Liver (tissue), 9 donors: ENCODE results near the gene MOB1A. TPM values are rescaled to one million over a fixed set of nuclear protein-coding genes. Genes with fewer than 3 reads are reported as not detected.

Experiments used
- DNase-seq: peaks from one replicate; pipeline ENCODE4 v3.0.0-alpha.2; 2017; ENCODE audit warnings: low spot score
- H3K27ac ChIP-seq, 2 donors: one replicate each; pipeline ENCODE4 v1.7.0; 2013; ENCODE audit warnings: inconsistent platforms in 2 of 2, low read length in 2 of 2, control low read depth in 1 of 2, low read depth in 1 of 2, mild to moderate bottlenecking in 1 of 2
- H3K27me3 ChIP-seq, 4 donors: one replicate each; pipeline versions ENCODE4 v1.6.1 to v1.7.0; 2013; ENCODE audit warnings: low read length in 3 of 4, inconsistent platforms in 1 of 4, mild to moderate bottlenecking in 1 of 4, moderate library complexity in 1 of 4; ENCODE audit not compliant: control insufficient read depth in 4 of 4, insufficient read depth in 4 of 4
- H3K36me3 ChIP-seq, 4 donors: one replicate each; pipeline versions ENCODE4 v1.6.1 to v1.7.0; 2013; ENCODE audit warnings: low read length in 3 of 4, mild to moderate bottlenecking in 3 of 4, low read depth in 1 of 4, moderate library complexity in 1 of 4; ENCODE audit not compliant: control insufficient read depth in 4 of 4, insufficient read depth in 3 of 4
- H3K4me1 ChIP-seq, 4 donors: one replicate each; pipeline versions ENCODE4 v1.6.1 to v1.7.0; 2013; ENCODE audit warnings: low read length in 3 of 4, mild to moderate bottlenecking in 3 of 4, moderate library complexity in 1 of 4; ENCODE audit not compliant: control insufficient read depth in 4 of 4, insufficient read depth in 4 of 4
- H3K4me3 ChIP-seq, 3 donors: one replicate each; pipeline versions ENCODE4 v1.6.1 to v1.7.0; 2013; ENCODE audit warnings: low read length in 3 of 3, control low read depth in 1 of 3, low read depth in 1 of 3, mild to moderate bottlenecking in 1 of 3
- H3K9ac ChIP-seq, 2 donors: one replicate each; pipeline ENCODE4 v1.7.0; 2013; ENCODE audit warnings: low read length in 2 of 2, mild to moderate bottlenecking in 2 of 2, moderate library complexity in 2 of 2, control low read depth in 1 of 2, low read depth in 1 of 2
- H3K9me3 ChIP-seq, 4 donors: one replicate each; pipeline versions ENCODE4 v1.6.1 to v1.7.0; 2013; ENCODE audit warnings: low read length in 3 of 4; ENCODE audit not compliant: control insufficient read depth in 4 of 4
- EGR1 ChIP-seq, 2 donors: IDR thresholded peaks; 2 replicates each; pipeline ENCODE4 v1.6.1; 2016 to 2018; ENCODE audit warnings: antibody characterized with exemption in 2 of 2, low read depth in 2 of 2
- FOXA1 ChIP-seq: IDR thresholded peaks from 2 replicates; pipeline ENCODE4 v1.6.1; 2016; ENCODE audit warnings: antibody characterized with exemption
- FOXA2 ChIP-seq: IDR thresholded peaks from 2 replicates; pipeline ENCODE4 v1.6.1; 2016; ENCODE audit warnings: antibody characterized with exemption
- GABPA ChIP-seq, 2 donors: IDR thresholded peaks in 1 of 2; conservative IDR thresholded peaks in 1 of 2; 2 replicates each; pipeline ENCODE4 v1.6.1; 2016; ENCODE audit warnings: antibody characterized with exemption in 2 of 2, mild to moderate bottlenecking in 1 of 2, moderate library complexity in 1 of 2
- HNF4A ChIP-seq, 2 donors: conservative IDR thresholded peaks; 2 replicates each; pipeline ENCODE4 v1.6.1; 2016; ENCODE audit warnings: antibody characterized with exemption in 2 of 2, mild to moderate bottlenecking in 2 of 2
- HNF4G ChIP-seq: IDR thresholded peaks from 2 replicates; pipeline ENCODE4 v1.6.1; 2016; ENCODE audit warnings: antibody characterized with exemption
- JUND ChIP-seq, 2 donors: IDR thresholded peaks; 2 replicates each; pipeline ENCODE4 v1.6.1; 2016; ENCODE audit warnings: antibody characterized with exemption in 2 of 2
- NR2F2 ChIP-seq: IDR thresholded peaks from 2 replicates; pipeline ENCODE4 v1.6.1; 2016; ENCODE audit warnings: antibody characterized with exemption
- RAD21 ChIP-seq, 2 donors: IDR thresholded peaks; 2 replicates each; pipeline ENCODE4 v1.6.1; 2016; ENCODE audit warnings: antibody characterized with exemption in 2 of 2, mild to moderate bottlenecking in 2 of 2
- RXRA ChIP-seq, 2 donors: IDR thresholded peaks; 2 replicates each; pipeline ENCODE4 v1.6.1; 2017 to 2018; ENCODE audit warnings: antibody characterized with exemption in 2 of 2, mild to moderate bottlenecking in 1 of 2
- SP1 ChIP-seq: IDR thresholded peaks from 2 replicates; pipeline ENCODE4 v1.6.1; 2018; ENCODE audit warnings: antibody characterized with exemption, mild to moderate bottlenecking
- TAF1 ChIP-seq: conservative IDR thresholded peaks from 2 replicates; pipeline ENCODE4 v1.6.1; 2016; ENCODE audit warnings: antibody characterized with exemption, mild to moderate bottlenecking
- YY1 ChIP-seq: IDR thresholded peaks from 2 replicates; pipeline ENCODE4 v1.6.1; 2016; ENCODE audit warnings: antibody characterized with exemption, mild to moderate bottlenecking
- ZBTB33 ChIP-seq: IDR thresholded peaks from 2 replicates; pipeline ENCODE4 v1.6.1; 2016; ENCODE audit warnings: antibody characterized with exemption
- WGBS: extraction: QIAGEN DNeasy Blood & Tissue Kit; methylation state at CpG from one replicate; pipeline ENCODE4 v1.1.7; 2013; 5-methylcytosine and 5-hydroxymethylcytosine counted together
- polyA plus RNA-seq, 2 donors: library from polyadenylated mRNA; stranded (reverse) in 1 of 2; unstranded in 1 of 2; fragments of 200-250 nt in 1 of 2; fragments of >200 nt in 1 of 2; fragmentation: Nextera tagmentation in 1 of 2; extraction: Ambion mirVana in 1 of 2; gene quantifications; one replicate each; pipeline versions ENCODE4 v1.2.1 to v1.2.3, GENCODE V29; 2013 to 2015
- total RNA-seq, 2 donors: library from RNA; depleted of rRNA; stranded (reverse); fragments of >200 nt; gene quantifications; one replicate each; pipeline ENCODE4 v1.2.3, GENCODE V29; 2014
- TF ChIP-seq, protein P1 (sequence below): IDR thresholded peaks from 2 replicates; pipeline ENCODE4 v1.6.1; 2016; ENCODE audit warnings: antibody characterized with exemption
- TF ChIP-seq, protein P2 (sequence below): fragments of 150-350 bp; IDR thresholded peaks from 2 replicates; pipeline ENCODE4 v1.5.1; 2017; ENCODE audit warnings: improper control_type of control experiment, low read depth, low read length; ENCODE audit not compliant: missing input control
- TF ChIP-seq, protein P3 (sequence below): IDR thresholded peaks from 2 replicates; pipeline ENCODE4 v1.6.1; 2016; ENCODE audit warnings: antibody characterized with exemption, mild to moderate bottlenecking
- TF ChIP-seq, protein P4 (sequence below): IDR thresholded peaks from 2 replicates; pipeline ENCODE4 v1.6.1; 2016; ENCODE audit warnings: antibody characterized with exemption
- donor health status: healthy.
- donor health status: healthy.
- donor health status: healthy.
- donor health status: healthy.
- donor health status: healthy.

The MOB1A gene
- total and polyA plus RNA-seq, 4 donors, result 15.5 to 44.7 (median 23.0) TPM

- TF ChIP-seq RAD21 (IDR thresholded peaks at IDR 0.05) (peak in 1 of 2 donors; percentile 48), GABPA (IDR thresholded peaks at IDR 0.05 in 1 of 2, conservative IDR thresholded peaks at IDR 0.05 in 1 of 2) (peak; percentile 64 to 90), JUND (IDR thresholded peaks at IDR 0.05) (peak in 1 of 2 donors; percentile 52), HNF4A (conservative IDR thresholded peaks at IDR 0.05) (no peak), YY1 (peak; percentile 97), TAF1 (no peak), SP1 (no peak), HNF4G (no peak), RXRA (IDR thresholded peaks at IDR 0.05) (peak in 1 of 2 donors; percentile 5), FOXA2 (no peak), FOXA1 (no peak), EGR1 (IDR thresholded peaks at IDR 0.05; ENCODE audit: low read depth in 2 of 2) (no peak), ZBTB33 (no peak), NR2F2 (peak; percentile 6)
- TF ChIP-seq, protein P1, sequence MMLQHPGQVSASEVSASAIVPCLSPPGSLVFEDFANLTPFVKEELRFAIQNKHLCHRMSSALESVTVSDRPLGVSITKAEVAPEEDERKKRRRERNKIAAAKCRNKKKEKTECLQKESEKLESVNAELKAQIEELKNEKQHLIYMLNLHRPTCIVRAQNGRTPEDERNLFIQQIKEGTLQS, result no peak
- TF ChIP-seq, protein P2, sequence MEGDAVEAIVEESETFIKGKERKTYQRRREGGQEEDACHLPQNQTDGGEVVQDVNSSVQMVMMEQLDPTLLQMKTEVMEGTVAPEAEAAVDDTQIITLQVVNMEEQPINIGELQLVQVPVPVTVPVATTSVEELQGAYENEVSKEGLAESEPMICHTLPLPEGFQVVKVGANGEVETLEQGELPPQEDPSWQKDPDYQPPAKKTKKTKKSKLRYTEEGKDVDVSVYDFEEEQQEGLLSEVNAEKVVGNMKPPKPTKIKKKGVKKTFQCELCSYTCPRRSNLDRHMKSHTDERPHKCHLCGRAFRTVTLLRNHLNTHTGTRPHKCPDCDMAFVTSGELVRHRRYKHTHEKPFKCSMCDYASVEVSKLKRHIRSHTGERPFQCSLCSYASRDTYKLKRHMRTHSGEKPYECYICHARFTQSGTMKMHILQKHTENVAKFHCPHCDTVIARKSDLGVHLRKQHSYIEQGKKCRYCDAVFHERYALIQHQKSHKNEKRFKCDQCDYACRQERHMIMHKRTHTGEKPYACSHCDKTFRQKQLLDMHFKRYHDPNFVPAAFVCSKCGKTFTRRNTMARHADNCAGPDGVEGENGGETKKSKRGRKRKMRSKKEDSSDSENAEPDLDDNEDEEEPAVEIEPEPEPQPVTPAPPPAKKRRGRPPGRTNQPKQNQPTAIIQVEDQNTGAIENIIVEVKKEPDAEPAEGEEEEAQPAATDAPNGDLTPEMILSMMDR, result peak; percentile 29
- TF ChIP-seq, protein P3, sequence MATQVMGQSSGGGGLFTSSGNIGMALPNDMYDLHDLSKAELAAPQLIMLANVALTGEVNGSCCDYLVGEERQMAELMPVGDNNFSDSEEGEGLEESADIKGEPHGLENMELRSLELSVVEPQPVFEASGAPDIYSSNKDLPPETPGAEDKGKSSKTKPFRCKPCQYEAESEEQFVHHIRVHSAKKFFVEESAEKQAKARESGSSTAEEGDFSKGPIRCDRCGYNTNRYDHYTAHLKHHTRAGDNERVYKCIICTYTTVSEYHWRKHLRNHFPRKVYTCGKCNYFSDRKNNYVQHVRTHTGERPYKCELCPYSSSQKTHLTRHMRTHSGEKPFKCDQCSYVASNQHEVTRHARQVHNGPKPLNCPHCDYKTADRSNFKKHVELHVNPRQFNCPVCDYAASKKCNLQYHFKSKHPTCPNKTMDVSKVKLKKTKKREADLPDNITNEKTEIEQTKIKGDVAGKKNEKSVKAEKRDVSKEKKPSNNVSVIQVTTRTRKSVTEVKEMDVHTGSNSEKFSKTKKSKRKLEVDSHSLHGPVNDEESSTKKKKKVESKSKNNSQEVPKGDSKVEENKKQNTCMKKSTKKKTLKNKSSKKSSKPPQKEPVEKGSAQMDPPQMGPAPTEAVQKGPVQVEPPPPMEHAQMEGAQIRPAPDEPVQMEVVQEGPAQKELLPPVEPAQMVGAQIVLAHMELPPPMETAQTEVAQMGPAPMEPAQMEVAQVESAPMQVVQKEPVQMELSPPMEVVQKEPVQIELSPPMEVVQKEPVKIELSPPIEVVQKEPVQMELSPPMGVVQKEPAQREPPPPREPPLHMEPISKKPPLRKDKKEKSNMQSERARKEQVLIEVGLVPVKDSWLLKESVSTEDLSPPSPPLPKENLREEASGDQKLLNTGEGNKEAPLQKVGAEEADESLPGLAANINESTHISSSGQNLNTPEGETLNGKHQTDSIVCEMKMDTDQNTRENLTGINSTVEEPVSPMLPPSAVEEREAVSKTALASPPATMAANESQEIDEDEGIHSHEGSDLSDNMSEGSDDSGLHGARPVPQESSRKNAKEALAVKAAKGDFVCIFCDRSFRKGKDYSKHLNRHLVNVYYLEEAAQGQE, result no peak
- TF ChIP-seq, protein P4, sequence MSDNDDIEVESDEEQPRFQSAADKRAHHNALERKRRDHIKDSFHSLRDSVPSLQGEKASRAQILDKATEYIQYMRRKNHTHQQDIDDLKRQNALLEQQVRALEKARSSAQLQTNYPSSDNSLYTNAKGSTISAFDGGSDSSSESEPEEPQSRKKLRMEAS, result no peak
- peak overlapping the region; percentile 62 to 87 (median 81) for H3K4me3 ChIP-seq
- peaks cover 2 to 12% (median 3%) of the 10 kb centered on the region in 4 donors for H3K9me3 ChIP-seq
- no peaks in the 10 kb centered on the region for H3K27me3 ChIP-seq
- peaks cover 0 to 1% (median 0%) of the 10 kb centered on the region in 4 donors for H3K4me1 ChIP-seq
- 14% methylated on average over 59 of the region's 59 CpGs for WGBS
- DNase-seq, result peak; percentile 87
- peak overlapping the region in 1 of 2 donors; percentile 33 for H3K27ac ChIP-seq
- H3K9ac ChIP-seq, result no peak overlapping the region
- H3K36me3 ChIP-seq, result no peaks in the 10 kb centered on the region
These were observed 58.5 kb downstream of the MOB1A start for GRCh38 chr2:74119912-74120825.
